Endothelial cell of hepatic sinusoid (primary cell): ENCODE measurements around the gene TMEM150B.

ENCODE experiments used
- in situ Hi-C: cut with HindIII; loops from 2 replicates; pipeline ENCODE4 v1.10.0; 2017; ENCODE audit warnings: low sequenced_read_pairs

Gene TMEM150B

DNA sequence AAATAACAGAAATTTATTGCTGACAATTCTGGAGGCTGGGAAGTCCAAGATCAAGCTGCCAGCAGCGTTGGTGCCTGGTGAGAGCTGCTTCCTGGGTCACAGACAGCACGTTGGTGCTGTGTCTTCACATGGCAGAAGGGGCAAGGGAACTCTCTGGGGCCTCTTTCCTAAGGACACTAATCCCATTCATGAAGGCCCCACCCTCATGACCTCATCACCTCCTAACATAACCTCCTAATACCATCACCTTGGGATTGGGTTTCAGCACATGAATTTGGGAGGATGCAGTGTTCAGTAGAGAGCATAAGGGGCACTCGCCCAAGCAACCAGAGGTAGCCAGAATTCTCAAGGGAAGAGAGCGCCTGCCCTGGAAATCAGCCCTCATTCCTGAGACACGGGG, 15.7 kb downstream of the TMEM150B start:
- in situ Hi-C loops: no loop called here

DNA sequence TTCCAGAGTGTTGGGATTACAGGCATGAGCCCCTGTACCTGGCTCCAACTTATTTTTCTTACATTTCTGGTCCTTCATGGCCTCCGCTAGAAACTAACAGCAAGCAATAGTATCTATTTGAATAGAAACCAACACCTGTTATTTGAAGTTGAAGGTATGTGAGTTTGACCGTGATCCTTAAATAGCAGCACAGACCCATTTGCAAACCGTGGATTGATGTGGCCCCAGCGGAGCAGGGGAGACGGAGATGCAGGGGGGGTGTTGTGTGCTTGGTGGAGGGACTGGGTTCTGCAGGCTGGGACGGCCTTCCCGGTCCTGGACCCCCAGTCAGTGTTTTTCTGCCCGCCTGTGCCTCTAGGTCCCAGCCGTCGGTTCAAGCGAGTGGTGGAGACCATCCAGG, 16.9 kb downstream of the TMEM150B start:
- in situ Hi-C loops: no loop called here

DNA sequence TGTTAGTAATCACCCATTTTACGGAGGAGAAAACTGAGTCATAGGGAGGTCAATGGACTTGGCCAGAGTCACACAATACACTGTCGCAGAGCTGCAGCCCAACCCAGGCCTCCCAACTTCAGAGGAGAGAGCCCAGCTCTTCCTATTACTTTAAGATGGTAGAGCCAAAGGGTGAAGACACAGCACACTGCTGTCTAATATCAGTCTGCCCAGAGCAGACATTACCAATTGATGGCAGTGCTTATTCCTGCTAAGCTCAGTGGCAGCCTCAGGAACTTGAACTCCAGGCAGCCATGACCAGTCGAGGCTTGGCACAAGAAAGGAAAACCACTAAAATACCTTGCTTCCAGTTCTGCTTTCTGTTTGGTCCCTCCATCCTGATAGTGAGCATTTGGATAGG, 18.4 kb downstream of the TMEM150B start:
- in situ Hi-C loops: no loop called here

DNA sequence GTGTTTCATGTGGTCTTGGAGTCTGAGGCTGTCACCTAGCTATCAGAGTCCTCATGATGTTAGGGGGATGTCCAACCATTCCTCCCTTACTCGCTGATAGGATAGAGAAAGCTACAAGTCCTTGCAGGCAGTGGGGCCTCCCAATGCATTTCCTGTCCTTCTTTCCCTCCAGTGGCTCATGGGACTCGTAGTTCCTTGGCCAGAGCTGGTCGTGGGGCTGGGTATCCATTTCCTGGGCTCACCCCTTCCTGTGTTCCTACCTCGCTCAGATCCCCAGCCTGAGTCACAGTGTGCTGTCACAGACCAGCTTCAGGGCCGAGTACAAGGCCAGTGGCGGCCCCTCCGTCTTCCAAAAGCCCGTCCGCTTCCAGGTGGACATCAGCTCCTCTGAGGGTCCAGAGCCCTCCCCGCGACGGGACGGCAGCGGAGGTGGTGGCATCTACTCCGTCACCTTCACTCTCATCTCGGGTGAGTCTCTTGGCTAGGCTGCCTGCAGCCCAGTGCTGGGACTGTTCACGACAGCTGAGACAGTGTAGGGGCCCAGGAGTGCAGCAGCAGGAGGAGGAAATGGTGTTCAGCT, 19.1 kb downstream of the TMEM150B start:
- in situ Hi-C loops: no loop called here

DNA sequence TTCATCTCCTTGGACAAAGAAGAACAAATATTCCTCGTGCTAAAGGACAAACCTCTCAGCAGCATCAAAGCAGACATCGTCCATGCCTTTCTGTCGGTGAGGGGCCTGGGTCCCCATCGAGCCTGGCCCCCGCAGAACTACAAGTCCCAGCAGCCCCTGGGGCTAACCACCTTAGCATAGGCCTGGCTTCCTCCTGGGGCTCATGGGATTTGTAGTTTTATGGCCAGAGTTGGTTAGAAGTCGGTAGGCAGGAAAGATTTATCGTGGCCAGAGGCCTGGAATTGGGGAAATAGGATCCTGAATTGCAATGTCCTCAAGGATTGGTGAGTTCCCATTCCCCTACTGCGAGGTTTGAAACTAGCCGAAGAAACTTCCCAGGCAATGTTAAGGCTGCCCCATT, 19.6 kb downstream of the TMEM150B start:
- in situ Hi-C loops: no loop called here

DNA sequence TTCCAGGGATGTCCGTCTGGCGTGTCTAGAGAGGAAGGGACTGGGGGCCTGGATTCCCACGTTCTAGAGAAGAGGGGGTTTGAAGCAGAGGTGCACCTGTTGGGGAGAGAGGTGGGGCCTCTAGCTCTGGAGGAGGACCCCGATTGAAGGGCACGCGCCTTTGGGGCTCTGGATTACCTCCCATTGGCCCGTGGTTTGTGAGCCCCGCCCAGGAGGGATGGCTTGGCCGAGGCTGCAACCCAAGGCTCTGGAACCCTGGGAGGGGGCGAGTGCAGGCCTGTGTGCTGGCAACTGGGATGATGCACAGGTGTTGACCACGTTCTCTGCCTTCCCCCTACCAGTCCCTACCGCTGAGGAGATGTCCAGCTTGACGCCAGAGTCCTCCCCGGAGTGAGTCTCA, 20.2 kb downstream of the TMEM150B start:
- in situ Hi-C loops: no loop called here

DNA sequence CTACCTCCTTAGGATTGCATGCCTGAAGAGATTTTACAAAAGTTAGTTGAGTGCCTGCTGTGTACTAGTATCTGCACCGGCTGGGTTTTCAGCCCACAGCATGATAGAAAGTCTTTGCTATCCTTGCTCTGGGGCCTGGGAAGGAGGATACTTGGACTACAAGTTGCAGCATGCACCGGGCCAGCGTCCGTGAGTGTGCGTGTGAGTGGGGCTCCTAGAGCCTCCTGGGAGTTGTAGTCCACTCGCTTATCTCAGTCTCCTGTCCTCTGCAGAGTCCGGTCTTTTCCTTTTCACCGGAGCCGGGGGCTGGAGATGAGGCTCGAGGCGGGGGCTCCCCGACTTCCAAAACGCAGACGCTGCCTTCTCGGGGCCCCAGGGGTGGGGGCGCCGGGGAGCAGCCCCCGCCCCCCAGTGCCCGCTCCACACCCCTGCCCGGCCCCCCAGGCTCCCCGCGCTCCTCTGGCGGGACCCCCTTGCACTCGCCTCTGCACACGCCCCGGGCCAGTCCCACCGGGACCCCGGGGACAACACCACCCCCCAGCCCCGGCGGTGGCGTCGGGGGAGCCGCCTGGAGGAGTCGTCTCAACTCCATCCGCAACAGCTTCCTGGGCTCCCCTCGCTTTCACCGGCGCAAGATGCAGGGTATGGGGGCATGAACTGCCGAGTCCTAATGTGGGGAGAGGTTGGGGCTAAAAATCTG, 20.7 kb downstream of the TMEM150B start:
- in situ Hi-C loops: no loop called here

DNA sequence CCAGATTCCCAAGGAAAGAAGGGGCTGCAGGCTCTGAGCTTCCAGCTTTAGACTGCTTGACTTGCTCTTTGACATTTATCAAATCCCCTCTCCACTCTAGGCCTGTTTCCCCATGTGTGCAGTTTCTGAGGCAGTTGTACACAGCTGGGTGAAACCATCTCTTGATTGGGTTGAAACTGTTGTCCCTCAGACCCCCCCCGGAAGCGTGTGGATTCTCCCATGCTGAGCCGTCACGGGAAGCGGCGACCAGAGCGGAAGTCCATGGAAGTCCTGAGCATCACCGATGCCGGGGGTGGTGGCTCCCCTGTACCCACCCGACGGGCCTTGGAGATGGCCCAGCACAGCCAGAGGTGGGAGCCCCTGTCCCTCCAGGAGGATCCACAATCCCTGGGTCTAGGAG, 21.7 kb downstream of the TMEM150B start:
- in situ Hi-C loops: no loop called here

DNA sequence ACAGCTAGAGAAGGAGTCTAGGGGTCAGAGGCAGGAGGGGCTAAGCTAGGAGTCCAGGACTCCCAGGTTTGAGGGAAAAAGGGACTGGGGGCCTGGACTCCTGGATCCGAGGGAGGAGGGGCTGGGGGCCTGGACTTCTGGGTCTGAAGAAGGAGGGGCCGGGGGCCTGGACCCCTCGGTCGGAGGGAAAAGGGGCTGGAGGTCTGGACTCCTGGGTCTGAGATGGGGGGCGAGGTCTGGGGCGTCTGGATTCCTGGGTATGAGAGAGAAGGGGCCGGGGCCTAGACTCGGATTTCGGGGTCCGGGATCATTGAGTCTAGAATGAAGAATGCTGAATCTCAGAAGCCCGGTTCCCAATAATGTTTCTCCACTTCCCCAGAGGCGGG, 22.8 kb downstream of the TMEM150B start:
- in situ Hi-C loops: no loop called here

DNA sequence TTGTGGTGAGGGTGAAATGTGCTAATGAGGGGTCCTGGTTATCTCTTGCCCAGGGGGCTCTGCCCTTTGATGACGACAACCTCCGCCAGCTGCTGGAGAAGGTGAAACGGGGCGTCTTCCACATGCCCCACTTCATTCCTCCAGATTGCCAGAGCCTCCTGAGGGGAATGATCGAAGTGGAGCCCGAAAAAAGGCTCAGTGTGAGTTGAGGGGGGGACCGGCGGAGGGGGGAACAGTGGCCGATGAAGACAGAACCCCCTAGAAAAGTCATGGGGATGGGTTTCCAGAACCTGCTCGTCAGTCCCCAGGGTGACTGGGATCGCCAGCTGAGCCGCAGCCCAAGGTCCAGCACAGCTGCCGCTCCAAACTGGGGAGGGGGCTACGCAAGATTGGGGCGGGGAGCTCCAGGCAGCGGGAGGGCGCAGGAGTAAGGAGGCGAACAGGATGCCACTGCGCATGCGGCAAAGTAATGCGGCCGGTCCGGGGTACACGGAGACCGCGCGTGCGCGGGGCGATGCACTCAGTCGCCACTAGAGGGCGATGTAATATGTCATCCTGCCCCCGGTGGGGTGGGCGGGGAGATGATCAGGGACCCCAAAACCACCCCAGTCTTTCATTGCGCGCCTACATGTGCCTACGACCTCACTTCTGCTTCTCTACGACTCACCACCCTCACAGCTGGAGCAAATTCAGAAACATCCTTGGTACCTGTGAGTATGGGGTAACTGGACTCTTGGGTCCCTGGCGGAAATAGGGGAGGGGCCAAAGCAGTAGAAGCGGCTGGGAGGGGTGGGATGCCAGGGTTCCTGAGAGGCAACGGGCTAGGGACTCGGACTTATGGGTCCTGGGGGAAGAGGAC, 23.5 kb downstream of the TMEM150B start:
- in situ Hi-C loops: no loop called here

DNA sequence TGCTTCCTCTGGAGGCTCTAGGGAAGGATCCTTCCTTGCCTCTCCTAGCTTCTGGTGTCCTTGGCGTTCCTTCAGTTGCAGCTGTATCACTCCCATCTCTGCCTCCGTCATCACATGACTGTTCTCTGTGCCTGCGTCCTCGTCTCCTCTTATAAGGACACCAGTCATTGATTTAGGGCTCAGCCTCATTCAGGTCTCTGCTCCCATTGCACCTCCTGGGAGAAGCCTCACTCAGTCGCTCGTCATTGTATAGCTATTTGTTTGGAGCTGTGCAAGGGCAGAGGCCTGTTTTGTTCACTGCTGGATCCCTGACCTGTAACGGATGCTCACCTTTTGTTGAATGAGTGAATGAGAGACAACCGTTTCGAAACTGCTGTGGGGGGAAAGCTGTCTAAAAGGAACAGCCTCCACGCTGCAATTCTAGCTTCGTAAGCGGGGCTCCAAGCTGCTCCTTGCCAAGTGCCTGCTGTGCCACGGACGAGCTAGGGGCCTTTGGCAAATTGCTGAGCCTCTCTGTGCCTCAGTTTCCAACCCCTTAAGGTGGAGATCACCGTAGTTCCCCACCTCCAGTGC, 24.2 kb downstream of the TMEM150B start:
- in situ Hi-C loops: no loop called here

DNA sequence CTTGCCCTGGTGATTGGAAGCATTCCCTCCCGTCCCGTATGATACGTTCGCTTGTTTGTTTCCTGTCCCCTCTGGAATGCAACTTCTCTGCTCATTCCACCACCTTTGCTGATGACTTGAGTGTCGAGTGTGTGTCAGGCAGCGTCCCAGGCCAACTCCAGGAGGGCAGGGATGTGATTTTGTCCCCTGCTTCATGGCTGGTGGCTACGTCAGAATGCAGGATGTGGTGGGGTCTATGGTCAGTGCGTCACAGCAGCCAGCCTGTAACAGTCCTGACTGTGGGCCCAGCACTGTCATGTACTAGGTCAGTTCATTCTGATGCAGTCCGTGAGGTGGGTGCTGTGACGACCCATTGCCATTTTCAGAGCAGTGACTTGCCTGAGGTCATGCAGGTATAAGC, 25.1 kb downstream of the TMEM150B start:
- in situ Hi-C loops: loop anchor here (5.0 to 10.0 kb wide), 5 partner anchors 52 to 128 kb away; partner anchors contain the start of gene COX6B2

DNA sequence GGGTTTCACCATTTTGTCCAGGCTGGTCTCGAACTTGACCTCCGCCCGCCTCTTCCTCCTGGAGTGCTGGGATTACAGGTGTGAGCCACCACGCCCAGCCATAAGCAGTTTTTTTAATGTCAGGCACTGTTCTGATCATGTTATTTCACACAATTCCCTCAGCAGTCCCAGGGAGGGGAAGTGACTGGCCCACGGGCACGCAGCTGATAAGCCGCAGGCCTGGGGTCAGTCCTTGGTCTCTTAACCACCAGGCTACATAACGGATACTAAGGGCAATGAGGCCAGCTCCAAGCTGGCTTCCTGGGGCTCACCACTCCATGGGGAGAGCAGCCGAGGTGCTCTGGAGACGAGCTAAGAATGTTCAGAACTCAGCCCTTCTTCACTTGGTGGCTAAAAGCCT, 27.9 kb downstream of the TMEM150B start:
- in situ Hi-C loops: loop anchor here (5.0 to 10.0 kb wide), 5 partner anchors 55 to 125 kb away; partner anchors contain the start of gene COX6B2

DNA sequence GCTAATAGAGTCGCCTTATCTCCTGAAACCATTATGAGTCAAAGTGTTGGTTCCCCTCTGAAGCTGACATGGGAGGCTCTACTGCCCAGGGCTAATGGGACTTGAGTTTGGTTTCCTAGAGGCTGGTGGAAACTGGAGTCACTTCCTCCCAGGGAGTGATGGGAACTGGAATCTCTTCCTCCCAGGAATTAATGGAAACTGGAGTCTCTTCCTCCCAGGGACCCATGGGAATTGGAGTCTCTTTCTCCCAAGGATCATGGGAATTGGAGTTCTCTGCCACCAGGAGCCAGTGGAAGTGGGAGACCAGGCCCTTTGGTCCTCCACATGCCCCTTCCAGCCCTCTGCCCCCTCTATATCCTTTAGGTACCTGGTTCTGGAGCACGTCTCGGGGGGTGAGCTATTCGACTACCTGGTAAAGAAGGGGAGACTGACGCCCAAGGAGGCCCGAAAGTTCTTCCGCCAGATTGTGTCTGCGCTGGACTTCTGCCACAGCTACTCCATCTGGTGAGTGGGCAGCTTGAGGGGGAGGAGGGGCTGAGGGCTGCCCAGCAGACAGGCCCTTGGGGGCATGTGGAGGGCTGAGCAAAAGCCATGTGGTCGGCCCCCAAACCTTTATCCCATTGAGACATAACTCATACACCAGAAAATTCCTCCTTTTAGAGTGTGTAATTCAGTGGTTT, 35.9 kb downstream of the TMEM150B start:
- in situ Hi-C loops: no loop called here

DNA sequence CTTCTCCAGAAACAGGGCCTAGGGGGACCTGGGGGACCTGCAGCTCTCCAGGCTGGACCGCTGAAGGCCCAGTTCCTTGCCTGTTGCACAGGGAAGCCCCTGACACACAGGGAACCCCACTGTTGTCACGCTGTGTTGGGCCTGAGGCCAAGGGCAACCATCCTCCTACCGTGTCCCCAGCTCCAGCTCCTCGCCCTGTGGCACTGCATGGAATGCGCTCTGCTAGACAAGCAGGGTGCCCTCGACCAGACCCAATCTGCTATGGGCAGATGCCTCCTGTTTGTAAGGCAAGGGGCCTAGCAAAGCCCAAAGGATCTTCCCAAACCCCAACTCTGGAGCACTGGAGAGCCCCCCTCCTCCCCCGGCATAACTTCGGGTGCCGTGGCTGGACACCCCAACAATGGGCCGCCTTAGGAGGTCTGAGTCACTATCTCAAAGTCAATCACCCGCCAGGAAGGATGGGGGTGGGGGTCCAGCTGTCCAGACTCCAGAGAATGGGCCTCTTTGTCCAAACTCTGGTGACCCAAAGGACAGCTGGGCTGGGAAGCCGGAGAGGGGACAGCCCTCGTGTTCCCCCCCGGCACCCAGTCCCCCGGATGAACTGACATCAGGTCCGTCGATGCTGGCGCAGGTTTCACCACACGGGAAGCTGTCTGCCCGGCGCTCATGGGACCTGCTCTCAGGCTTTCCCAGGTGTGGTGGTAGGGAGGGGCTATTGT, 37.6 kb downstream of the TMEM150B start:
- in situ Hi-C loops: no loop called here

DNA sequence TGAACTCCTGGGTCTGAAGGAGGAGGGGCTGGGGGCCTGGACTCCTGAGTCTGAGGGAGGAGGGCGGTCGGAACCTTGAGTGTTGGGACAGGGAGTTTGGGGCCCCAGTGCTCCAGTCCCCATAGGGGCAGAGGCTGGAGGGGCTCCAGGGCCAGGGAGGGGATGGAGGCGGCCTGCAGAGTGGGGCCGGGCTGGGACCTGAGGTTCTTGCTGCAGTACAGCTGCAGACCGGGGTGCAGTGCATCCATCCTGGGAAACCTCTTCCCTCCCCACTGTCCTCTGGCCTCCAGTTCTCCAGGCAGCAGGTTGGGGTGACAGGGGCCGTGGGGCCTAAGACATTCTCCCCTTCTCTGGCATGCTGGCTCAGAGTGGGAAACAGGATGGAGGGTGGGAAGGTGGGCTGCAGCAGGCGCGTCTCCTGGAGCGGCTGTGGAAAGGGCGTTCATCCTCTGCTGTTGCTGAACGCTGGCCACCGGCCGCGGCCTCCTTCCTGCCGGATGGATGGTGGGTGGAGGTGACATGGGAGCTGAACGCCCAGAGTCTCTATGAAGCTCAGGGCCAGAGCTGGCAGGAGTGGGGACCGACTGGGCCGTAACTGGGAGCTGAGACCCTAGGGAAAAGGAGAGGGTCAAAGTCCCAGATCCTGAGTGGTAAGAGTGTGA, 39.8 kb downstream of the TMEM150B start:
- in situ Hi-C loops: no loop called here

DNA sequence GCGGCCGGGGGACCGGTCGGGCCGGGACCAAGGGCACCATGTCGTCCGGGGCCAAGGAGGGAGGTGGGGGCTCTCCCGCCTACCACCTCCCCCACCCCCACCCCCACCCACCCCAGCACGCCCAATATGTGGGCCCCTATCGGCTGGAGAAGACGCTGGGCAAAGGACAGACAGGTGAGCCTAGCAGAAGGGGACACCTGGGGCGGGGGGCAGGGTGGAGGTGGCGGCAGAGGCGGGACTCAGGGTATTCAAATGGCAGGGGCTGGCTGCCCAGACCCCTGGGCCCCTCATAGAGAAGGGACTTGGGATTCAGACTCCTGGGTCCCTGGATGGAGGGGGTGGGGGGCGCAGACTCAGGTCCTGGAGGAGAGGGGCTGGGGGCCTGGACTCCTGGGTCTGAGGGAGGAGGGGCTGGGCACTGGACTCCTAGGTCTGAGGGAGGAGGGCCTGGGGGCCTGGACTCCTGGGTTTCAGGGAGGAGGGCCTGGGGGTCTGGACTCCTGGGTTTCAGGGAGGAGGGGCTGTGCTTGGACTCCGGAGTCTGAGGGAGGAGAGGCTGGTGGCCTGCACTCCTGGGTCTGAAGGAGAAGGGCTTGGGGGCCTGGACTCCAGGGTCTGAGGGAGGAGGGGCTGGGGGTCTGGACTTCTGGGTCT, 40.6 kb downstream of the TMEM150B start:
- in situ Hi-C loops: no loop called here

DNA sequence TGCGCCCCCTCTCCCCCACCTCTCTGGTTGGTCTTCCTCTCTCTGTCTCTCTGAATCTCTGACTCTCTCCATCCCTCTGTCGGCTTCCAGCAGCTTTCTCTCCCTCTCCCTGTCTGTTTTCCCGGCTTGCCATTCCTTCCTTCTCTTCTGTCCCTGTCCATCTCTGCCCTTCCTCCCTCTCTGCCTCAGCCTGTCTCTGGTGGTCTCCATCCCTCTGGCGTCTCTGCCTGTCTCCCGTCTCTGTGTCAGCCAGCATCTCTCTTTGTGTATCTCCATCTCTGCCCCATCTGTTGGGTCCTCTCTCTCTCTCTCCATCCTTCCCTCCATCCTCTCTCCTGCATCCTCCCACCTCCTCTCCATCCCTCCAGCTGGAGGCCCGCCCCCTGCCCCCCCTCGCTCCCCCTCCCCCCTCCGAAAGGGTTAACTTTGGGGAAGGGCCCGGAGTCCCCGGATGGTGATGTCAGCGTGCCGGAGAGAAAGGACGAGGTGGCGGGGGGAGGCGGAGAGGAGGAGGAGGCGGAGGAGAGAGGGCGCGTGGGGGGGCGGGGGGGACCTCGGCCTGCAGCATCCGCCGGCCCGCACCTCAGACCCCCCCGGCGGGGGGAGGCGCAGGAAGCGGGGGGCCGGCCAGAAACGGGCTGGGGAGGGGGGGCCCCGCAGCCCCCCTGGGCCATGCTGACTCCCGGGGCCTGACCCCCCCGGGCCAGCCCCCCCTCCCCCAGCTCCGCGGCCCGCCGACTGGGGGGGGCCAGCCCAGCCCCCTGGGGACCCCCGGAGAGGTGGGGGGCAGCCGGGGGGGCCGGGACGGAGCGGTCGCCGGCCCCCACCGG, 41.4 kb downstream of the TMEM150B start, which contains the start of gene BRSK1:
Gene BRSK1 (plus strand): TSS at position 450 of the 830 bp plus-strand sequence. CDS start 446 bp downstream, outside the sequence.
- in situ Hi-C loops: no loop called here
